Measurements from ENCODE around the gene SLC29A1.

Gene SLC29A1

DNA sequence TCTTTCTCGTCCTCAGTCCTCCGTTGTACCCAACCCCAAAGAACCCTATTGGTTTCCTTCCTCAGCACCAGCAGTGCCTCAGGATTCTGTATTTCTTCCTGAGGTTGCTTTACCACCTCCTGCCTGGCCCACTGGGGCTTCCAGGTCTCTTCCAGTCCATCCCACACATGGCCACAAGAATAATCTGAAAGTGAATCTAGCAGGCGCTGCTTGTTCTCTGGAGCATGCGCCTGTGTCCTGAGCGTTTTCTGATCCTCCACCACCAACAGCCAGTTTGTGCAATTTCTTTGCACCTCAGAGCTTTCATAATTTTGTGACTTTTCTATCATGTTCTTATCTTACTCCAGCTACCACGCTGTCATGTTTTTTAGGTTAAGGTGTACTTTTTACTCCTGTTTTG, 11.9 kb downstream of the SLC29A1 start:
- no peak overlapping the region for H2AK5ac ChIP-seq (ENCODE audit: low read depth, low read length)
- H3K18ac ChIP-seq (ENCODE audit: low read length), result no peak overlapping the region
- no peak overlapping the region for H2BK15ac ChIP-seq (ENCODE audit: low read length)
- H3K27ac ChIP-seq (replicated peaks; ENCODE audit: low read length), result no peak overlapping the region
- no peak overlapping the region for H2BK12ac ChIP-seq (ENCODE audit: low read length)
- H3K27me3 ChIP-seq (ENCODE audit: control insufficient read depth in 3 of 3, insufficient read depth in 3 of 3, low read depth in 1 of 3, low read length in 3 of 3), result no peaks in the 10 kb centered on the region
- H4K91ac ChIP-seq (ENCODE audit: low read depth, low read length, poor library complexity), result no peak overlapping the region
- H2AFZ ChIP-seq (ENCODE audit: low read length), result no peak overlapping the region
- no peaks in the 10 kb centered on the region for H3K79me1 ChIP-seq (ENCODE audit: low read depth, low read length)
- H2BK120ac ChIP-seq (ENCODE audit: low read depth, low read length), result no peak overlapping the region
- H3K4me2 ChIP-seq (ENCODE audit: insufficient read depth, low read length, poor library complexity, severe bottlenecking), result no peak overlapping the region
- H3K9me3 ChIP-seq (replicated peaks in 1 of 2; ENCODE audit: control insufficient read depth in 2 of 2, insufficient read depth in 1 of 2, low read depth in 1 of 2, low read length in 2 of 2), result no peaks in the 10 kb centered on the region
- no peak overlapping the region for H2BK5ac ChIP-seq (ENCODE audit: low read length)
- no CpG with 5 or more reads among the region's 6 CpGs for WGBS, 2 donors (ENCODE audit: extremely low coverage in 2 of 2, insufficient read length in 2 of 2, insufficient replicate concordance in 1 of 2)
- no peak overlapping the region for H4K8ac ChIP-seq (ENCODE audit: low read depth, low read length)
- no peak overlapping the region for H3K23ac ChIP-seq (ENCODE audit: low read depth, low read length, poor library complexity)
- no peak for DNase-seq (ENCODE audit: low spot score)
- peaks cover 7 to 14% of the 10 kb centered on the region in 2 donors for H3K4me1 ChIP-seq (ENCODE audit: control insufficient read depth in 2 of 2, insufficient read depth in 1 of 2, low read depth in 1 of 2, low read length in 2 of 2)
- H3K14ac ChIP-seq (ENCODE audit: low read length), result no peak overlapping the region
- H3K4ac ChIP-seq (ENCODE audit: low read length), result no peak overlapping the region
- no peak overlapping the region for H3K9ac ChIP-seq (ENCODE audit: low read depth, low read length, poor library complexity)
- no peak overlapping the region for H3K4me3 ChIP-seq (ENCODE audit: low read length in 2 of 2)
- peaks cover 21 to 53% of the 10 kb centered on the region in 2 donors for H3K36me3 ChIP-seq (replicated peaks in 1 of 2; ENCODE audit: control insufficient read depth in 2 of 2, insufficient read depth in 2 of 2, low read length in 2 of 2)

DNA sequence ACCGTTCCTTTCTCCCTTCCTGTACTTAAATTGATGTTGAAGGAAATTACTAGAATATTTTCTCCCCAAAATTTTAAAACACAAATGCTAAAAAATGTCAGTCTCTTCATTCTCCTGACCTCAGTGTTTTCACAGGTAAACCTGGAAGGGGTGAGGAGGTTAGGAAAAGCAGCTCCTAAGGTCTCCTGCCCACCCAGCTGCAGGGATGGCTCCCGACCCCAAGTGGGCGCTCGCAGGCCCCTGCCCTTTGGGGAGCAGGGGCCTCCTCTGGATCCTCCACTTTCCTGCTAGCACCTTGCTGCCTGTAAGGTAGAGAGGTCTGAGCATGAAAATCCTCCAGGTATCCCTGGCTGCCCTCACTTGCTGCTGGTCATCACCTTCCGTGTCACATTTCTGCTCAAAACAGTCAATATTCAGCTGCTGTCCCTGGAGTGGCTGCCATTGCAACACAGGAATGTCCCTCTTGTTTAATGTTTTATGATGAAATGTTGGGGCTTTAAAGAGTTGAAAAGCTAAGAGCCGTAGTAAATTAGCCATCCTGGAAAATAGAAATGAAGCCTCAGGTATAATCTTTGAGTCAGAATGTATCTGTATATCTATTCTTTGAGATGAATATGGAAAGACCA, 12.6 kb downstream of the SLC29A1 start:
- no peaks in the 10 kb centered on the region for H3K9me3 ChIP-seq (replicated peaks in 1 of 2; ENCODE audit: control insufficient read depth in 2 of 2, insufficient read depth in 1 of 2, low read depth in 1 of 2, low read length in 2 of 2)
- H3K18ac ChIP-seq (ENCODE audit: low read length), result no peak overlapping the region
- no peak overlapping the region for H3K4me2 ChIP-seq (ENCODE audit: insufficient read depth, low read length, poor library complexity, severe bottlenecking)
- no peak overlapping the region for H3K14ac ChIP-seq (ENCODE audit: low read length)
- whole genome bisulfite sequencing, 2 donors (ENCODE audit: extremely low coverage in 2 of 2, insufficient read length in 2 of 2, insufficient replicate concordance in 1 of 2), result no CpG with 5 or more reads among the region's 6 CpGs
- H3K27me3 ChIP-seq (ENCODE audit: control insufficient read depth in 3 of 3, insufficient read depth in 3 of 3, low read depth in 1 of 3, low read length in 3 of 3), result no peaks in the 10 kb centered on the region
- no peak overlapping the region for H3K9ac ChIP-seq (ENCODE audit: low read depth, low read length, poor library complexity)
- H3K4ac ChIP-seq (ENCODE audit: low read length), result no peak overlapping the region
- H3K36me3 ChIP-seq (replicated peaks in 1 of 2; ENCODE audit: control insufficient read depth in 2 of 2, insufficient read depth in 2 of 2, low read length in 2 of 2), result peaks cover 18 to 45% of the 10 kb centered on the region in 2 donors
- no peak for DNase-seq (ENCODE audit: low spot score)
- H2BK15ac ChIP-seq (ENCODE audit: low read length), result no peak overlapping the region
- no peak overlapping the region for H4K8ac ChIP-seq (ENCODE audit: low read depth, low read length)
- H3K79me1 ChIP-seq (ENCODE audit: low read depth, low read length), result no peaks in the 10 kb centered on the region
- H2AK5ac ChIP-seq (ENCODE audit: low read depth, low read length), result no peak overlapping the region
- H3K23ac ChIP-seq (ENCODE audit: low read depth, low read length, poor library complexity), result no peak overlapping the region
- H3K4me1 ChIP-seq (ENCODE audit: control insufficient read depth in 2 of 2, insufficient read depth in 1 of 2, low read depth in 1 of 2, low read length in 2 of 2), result peaks cover 7 to 14% of the 10 kb centered on the region in 2 donors
- H2BK5ac ChIP-seq (ENCODE audit: low read length), result no peak overlapping the region
- H3K4me3 ChIP-seq (ENCODE audit: low read length in 2 of 2), result no peak overlapping the region
- H3K27ac ChIP-seq (replicated peaks; ENCODE audit: low read length), result no peak overlapping the region
- H2BK12ac ChIP-seq (ENCODE audit: low read length), result no peak overlapping the region
- no peak overlapping the region for H2AFZ ChIP-seq (ENCODE audit: low read length)
- H2BK120ac ChIP-seq (ENCODE audit: low read depth, low read length), result no peak overlapping the region
- no peak overlapping the region for H4K91ac ChIP-seq (ENCODE audit: low read depth, low read length, poor library complexity)

DNA sequence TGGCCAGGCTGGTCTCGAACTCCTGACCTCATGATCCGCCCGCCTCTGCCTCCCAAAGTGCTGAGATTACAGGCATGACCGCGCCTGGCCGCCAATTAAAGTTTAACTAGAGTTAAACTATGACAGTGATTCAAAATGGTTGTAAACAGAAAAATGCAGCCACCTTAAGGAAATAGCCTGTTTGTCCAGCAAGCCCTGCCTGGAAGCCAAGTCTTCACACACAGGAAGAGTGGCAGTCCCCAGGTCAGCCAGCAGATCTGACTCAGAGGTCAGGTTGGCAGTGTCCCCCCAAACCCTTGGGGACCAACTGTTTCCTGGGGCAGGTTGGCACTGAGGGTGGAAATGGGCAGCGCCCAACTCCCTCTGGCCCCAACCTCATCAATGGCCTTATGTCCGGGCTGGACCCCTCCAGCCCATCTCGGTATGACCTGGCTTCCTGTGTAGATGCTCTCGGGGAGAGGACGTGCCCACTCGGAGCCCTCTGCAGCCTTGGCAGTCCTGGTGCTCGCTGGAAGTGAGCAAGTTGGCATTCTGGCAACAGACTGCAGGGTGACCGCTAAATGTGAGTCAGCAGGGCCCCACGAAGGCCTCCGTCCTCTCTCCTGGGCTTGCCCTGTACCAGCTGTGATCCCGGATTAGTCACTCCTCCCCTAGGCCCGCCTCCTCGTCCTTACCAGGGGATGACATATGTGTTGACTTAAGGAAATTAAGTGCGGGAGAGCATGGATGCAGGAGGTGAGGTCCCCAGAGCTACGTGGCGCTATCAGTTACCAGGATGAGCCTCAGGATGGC, 13.8 kb downstream of the SLC29A1 start:
- peak overlapping the region; percentile 80 for H3K9ac ChIP-seq (ENCODE audit: low read depth, low read length, poor library complexity)
- H2BK120ac ChIP-seq (ENCODE audit: low read depth, low read length), result peak overlapping the region; percentile 88
- H3K79me1 ChIP-seq (ENCODE audit: low read depth, low read length), result no peaks in the 10 kb centered on the region
- peak overlapping the region; percentile 58 for H2BK12ac ChIP-seq (ENCODE audit: low read length)
- H2AFZ ChIP-seq (ENCODE audit: low read length), result peak overlapping the region; percentile 93
- no peak overlapping the region for H4K8ac ChIP-seq (ENCODE audit: low read depth, low read length)
- peak overlapping the region; percentile 95 for H3K18ac ChIP-seq (ENCODE audit: low read length)
- H3K27ac ChIP-seq (replicated peaks; ENCODE audit: low read length), result peak overlapping the region; percentile 26
- peak overlapping the region; percentile 69 for H3K23ac ChIP-seq (ENCODE audit: low read depth, low read length, poor library complexity)
- peak overlapping the region; percentile 29 for H2BK5ac ChIP-seq (ENCODE audit: low read length)
- peaks cover 7 to 14% of the 10 kb centered on the region in 2 donors for H3K4me1 ChIP-seq (ENCODE audit: control insufficient read depth in 2 of 2, insufficient read depth in 1 of 2, low read depth in 1 of 2, low read length in 2 of 2)
- no peaks in the 10 kb centered on the region for H3K27me3 ChIP-seq (ENCODE audit: control insufficient read depth in 3 of 3, insufficient read depth in 3 of 3, low read depth in 1 of 3, low read length in 3 of 3)
- H3K14ac ChIP-seq (ENCODE audit: low read length), result peak overlapping the region; percentile 58
- no peak for DNase-seq (ENCODE audit: low spot score)
- no peaks in the 10 kb centered on the region for H3K9me3 ChIP-seq (replicated peaks in 1 of 2; ENCODE audit: control insufficient read depth in 2 of 2, insufficient read depth in 1 of 2, low read depth in 1 of 2, low read length in 2 of 2)
- H3K4me2 ChIP-seq (ENCODE audit: insufficient read depth, low read length, poor library complexity, severe bottlenecking), result peak overlapping the region; percentile 88
- H2AK5ac ChIP-seq (ENCODE audit: low read depth, low read length), result peak overlapping the region; percentile 88
- WGBS, 2 donors (ENCODE audit: extremely low coverage in 2 of 2, insufficient read length in 2 of 2, insufficient replicate concordance in 1 of 2), result no CpG with 5 or more reads among the region's 22 CpGs
- no peak overlapping the region for H3K4ac ChIP-seq (ENCODE audit: low read length)
- H3K36me3 ChIP-seq (replicated peaks in 1 of 2; ENCODE audit: control insufficient read depth in 2 of 2, insufficient read depth in 2 of 2, low read length in 2 of 2), result peaks cover 13 to 33% of the 10 kb centered on the region in 2 donors
- H3K4me3 ChIP-seq (ENCODE audit: low read length in 2 of 2), result peak overlapping the region; percentile 46 to 76
- no peak overlapping the region for H2BK15ac ChIP-seq (ENCODE audit: low read length)
- no peak overlapping the region for H4K91ac ChIP-seq (ENCODE audit: low read depth, low read length, poor library complexity)

DNA sequence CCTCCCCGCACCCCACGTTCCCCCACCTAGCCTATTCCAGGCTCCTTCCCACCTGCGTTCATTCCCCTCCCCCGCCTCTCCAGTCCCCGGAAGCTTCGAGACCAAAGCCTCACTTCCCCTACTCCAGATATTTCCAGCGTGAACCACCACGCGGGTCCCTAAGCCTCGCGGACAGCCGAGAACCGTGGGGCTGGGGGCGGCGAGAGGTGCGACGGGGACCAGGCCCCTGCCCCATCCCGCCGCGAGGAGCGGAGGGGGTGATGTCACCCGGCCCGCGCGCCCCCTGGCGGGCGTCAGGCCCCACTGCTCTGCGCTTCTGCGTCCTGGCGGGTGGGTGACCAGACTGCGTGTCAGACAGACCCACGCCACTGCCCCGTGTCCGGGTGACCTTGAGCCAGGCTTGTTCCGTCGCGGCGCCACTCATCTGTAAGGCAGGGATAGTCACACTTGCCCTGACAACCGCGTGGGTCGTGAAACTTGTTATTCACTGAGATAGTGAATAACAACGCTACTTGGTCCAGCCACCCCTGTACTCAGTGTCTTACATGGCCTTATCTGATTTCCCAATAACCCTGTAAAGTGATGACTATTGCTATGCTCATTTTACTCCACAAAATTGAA, 14.5 kb downstream of the SLC29A1 start:
- DNase-seq (ENCODE audit: low spot score), result no peak
- H3K18ac ChIP-seq (ENCODE audit: low read length), result peak overlapping the region; percentile 94
- no peak overlapping the region for H4K8ac ChIP-seq (ENCODE audit: low read depth, low read length)
- peak overlapping the region; percentile 29 for H2BK5ac ChIP-seq (ENCODE audit: low read length)
- peak overlapping the region; percentile 88 for H2BK120ac ChIP-seq (ENCODE audit: low read depth, low read length)
- H2BK12ac ChIP-seq (ENCODE audit: low read length), result no peak overlapping the region
- peaks cover 9 to 26% of the 10 kb centered on the region in 2 donors for H3K36me3 ChIP-seq (replicated peaks in 1 of 2; ENCODE audit: control insufficient read depth in 2 of 2, insufficient read depth in 2 of 2, low read length in 2 of 2)
- H3K4me1 ChIP-seq (ENCODE audit: control insufficient read depth in 2 of 2, insufficient read depth in 1 of 2, low read depth in 1 of 2, low read length in 2 of 2), result peaks cover 7 to 14% of the 10 kb centered on the region in 2 donors
- no peak overlapping the region for H2AK5ac ChIP-seq (ENCODE audit: low read depth, low read length)
- H3K9ac ChIP-seq (ENCODE audit: low read depth, low read length, poor library complexity), result peak overlapping the region; percentile 80
- H3K4ac ChIP-seq (ENCODE audit: low read length), result no peak overlapping the region
- peak overlapping the region; percentile 46 to 76 for H3K4me3 ChIP-seq (ENCODE audit: low read length in 2 of 2)
- no peaks in the 10 kb centered on the region for H3K79me1 ChIP-seq (ENCODE audit: low read depth, low read length)
- H3K23ac ChIP-seq (ENCODE audit: low read depth, low read length, poor library complexity), result peak overlapping the region; percentile 44
- no peak overlapping the region for H2BK15ac ChIP-seq (ENCODE audit: low read length)
- no peak overlapping the region for H4K91ac ChIP-seq (ENCODE audit: low read depth, low read length, poor library complexity)
- H3K9me3 ChIP-seq (replicated peaks in 1 of 2; ENCODE audit: control insufficient read depth in 2 of 2, insufficient read depth in 1 of 2, low read depth in 1 of 2, low read length in 2 of 2), result no peaks in the 10 kb centered on the region
- no peaks in the 10 kb centered on the region for H3K27me3 ChIP-seq (ENCODE audit: control insufficient read depth in 3 of 3, insufficient read depth in 3 of 3, low read depth in 1 of 3, low read length in 3 of 3)
- peak overlapping the region; percentile 93 for H2AFZ ChIP-seq (ENCODE audit: low read length)
- H3K14ac ChIP-seq (ENCODE audit: low read length), result peak overlapping the region; percentile 15
- peak overlapping the region; percentile 88 for H3K4me2 ChIP-seq (ENCODE audit: insufficient read depth, low read length, poor library complexity, severe bottlenecking)
- H3K27ac ChIP-seq (replicated peaks; ENCODE audit: low read length), result no peak overlapping the region
- WGBS, 2 donors (ENCODE audit: extremely low coverage in 2 of 2, insufficient read length in 2 of 2, insufficient replicate concordance in 1 of 2), result no CpG with 5 or more reads among the region's 42 CpGs

All from neuronal stem cell (in vitro differentiated cells).